Cerebellar nuclear complex (tissue), 1 donor: ENCODE measurements around the gene DPF3.

ENCODE experiments used
- DNase-seq, 2 experiments: peaks; one replicate each; lab custom pipeline; 2025; lab: John Stamatoyannopoulos, UW

The DPF3 gene

GRCh38 chr14:72904840-72905561 is 11.1 kb upstream of the DPF3 start:
- DNase-seq: peak in 1 of 2 experiments; percentile 21

GRCh38 chr14:72904218-72904617 is 10.3 kb upstream of the DPF3 start:
- no peak for DNase-seq

GRCh38 chr14:72903716-72904115 is 9.8 kb upstream of the DPF3 start:
- no peak for DNase-seq

GRCh38 chr14:72902801-72903530 is 9.1 kb upstream of the DPF3 start:
- DNase-seq: no peak

GRCh38 chr14:72901361-72901760 is 7.5 kb upstream of the DPF3 start:
- no peak for DNase-seq

- DNase-seq: no peak
These were observed 4.5 kb upstream of the DPF3 start for GRCh38 chr14:72898448-72898847.

GRCh38 chr14:72894623-72895378 is 900 bp upstream of the DPF3 start:
- DNase-seq: no peak

GRCh38 chr14:72894323-72894622 is 372 bp upstream of the DPF3 start:
- DNase-seq: no peak

GRCh38 chr14:72892879-72893635 is 844 bp downstream of the DPF3 start:
- DNase-seq: no peak

- peak in 1 of 2 experiments; percentile 4 for DNase-seq
These were observed 1.6 kb downstream of the DPF3 start for GRCh38 chr14:72892103-72892878.

- no peak for DNase-seq
These were observed 2.2 kb downstream of the DPF3 start for GRCh38 chr14:72891666-72892102.

GRCh38 chr14:72889366-72889765 is 4.5 kb downstream of the DPF3 start:
- DNase-seq: no peak

- no peak for DNase-seq
These were observed 5.2 kb downstream of the DPF3 start for GRCh38 chr14:72888636-72889201.

GRCh38 chr14:72888192-72888591 is 5.7 kb downstream of the DPF3 start:
- DNase-seq: no peak

GRCh38 chr14:72887514-72887913 is 6.4 kb downstream of the DPF3 start:
- no peak for DNase-seq

- DNase-seq: no peak
These were observed 9.5 kb downstream of the DPF3 start for GRCh38 chr14:72884386-72884785.

- DNase-seq: no peak
These were observed 9.9 kb downstream of the DPF3 start for GRCh38 chr14:72883961-72884360.

GRCh38 chr14:72883109-72883508 is 10.8 kb downstream of the DPF3 start:
- no peak for DNase-seq

GRCh38 chr14:72882463-72882862 is 11.4 kb downstream of the DPF3 start:
- DNase-seq: no peak

GRCh38 chr14:72882047-72882446 is 11.9 kb downstream of the DPF3 start:
- no peak for DNase-seq

- no peak for DNase-seq
These were observed 12.4 kb downstream of the DPF3 start for GRCh38 chr14:72881543-72881942.
